Activated naive CD8-positive, alpha-beta T cell treated with anti-CD3 and anti-CD28 coated beads, Interleukin-2, amount 50 U/mL, for 16 hours (primary cell): Measurements from ENCODE around the gene GTF2A1.
"Not testable (repeated sequence)": the region's sequence is repeated elsewhere in the genome, so short reads cannot be mapped to it uniquely, and the experiment has no call there.

ENCODE experiments used
- DNase-seq: peaks from one replicate; pipeline ENCODE4 v3.0.0-alpha.2; 2020; ENCODE audit warnings: low read depth, low spot score

The GTF2A1 gene

GRCh38 chr14:81233615-81234014 is 12.9 kb upstream of the GTF2A1 start:
- no peak for DNase-seq

- DNase-seq: no peak
These were observed 10.8 kb upstream of the GTF2A1 start for GRCh38 chr14:81231540-81231939.

GRCh38 chr14:81224222-81224621 is 3.5 kb upstream of the GTF2A1 start:
- no peak for DNase-seq

GRCh38 chr14:81223788-81224187 is 3.0 kb upstream of the GTF2A1 start:
- DNase-seq: not testable (repeated sequence)

GRCh38 chr14:81222691-81223090 is 1.9 kb upstream of the GTF2A1 start:
- no peak for DNase-seq

GRCh38 chr14:81222126-81222525 is 1.4 kb upstream of the GTF2A1 start:
- DNase-seq: no peak

- DNase-seq: no peak
These were observed 882 bp upstream of the GTF2A1 start for GRCh38 chr14:81221579-81222102.

GRCh38 chr14:81220580-81220829 is 254 bp downstream of the GTF2A1 start:
- DNase-seq: no peak

GRCh38 chr14:81219759-81220579 is 790 bp downstream of the GTF2A1 start:
- DNase-seq: no peak

GRCh38 chr14:81219210-81219758 is 1.5 kb downstream of the GTF2A1 start:
- peak; percentile 56 for DNase-seq

- DNase-seq: no peak
These were observed 8.9 kb downstream of the GTF2A1 start for GRCh38 chr14:81211844-81212243.

- DNase-seq: no peak
These were observed 11.5 kb downstream of the GTF2A1 start for GRCh38 chr14:81209167-81209836.

GRCh38 chr14:81208489-81208888 is 12.3 kb downstream of the GTF2A1 start:
- DNase-seq: no peak

- DNase-seq: no peak
These were observed 14.6 kb downstream of the GTF2A1 start for GRCh38 chr14:81206115-81206514.

GRCh38 chr14:81205639-81206038 is 15.1 kb downstream of the GTF2A1 start:
- DNase-seq: no peak

GRCh38 chr14:81200054-81200453 is 20.7 kb downstream of the GTF2A1 start:
- no peak for DNase-seq

GRCh38 chr14:81199084-81199483 is 21.7 kb downstream of the GTF2A1 start:
- no peak for DNase-seq

GRCh38 chr14:81198651-81199050 is 22.1 kb downstream of the GTF2A1 start:
- DNase-seq: no peak

GRCh38 chr14:81193924-81194633 is 26.7 kb downstream of the GTF2A1 start:
- DNase-seq: no peak

GRCh38 chr14:81192594-81192993 is 28.2 kb downstream of the GTF2A1 start:
- no peak for DNase-seq

- DNase-seq: no peak
These were observed 32.8 kb downstream of the GTF2A1 start for GRCh38 chr14:81187832-81188522.

GRCh38 chr14:81179631-81180030 is 41.1 kb downstream of the GTF2A1 start:
- DNase-seq: no peak
